HG02759 (cell line): ENCODE measurements around the gene GYPA.
"Not testable (repeated sequence)": the region's sequence is repeated elsewhere in the genome, so short reads cannot be mapped to it uniquely, and the experiment has no call there.

Source experiments
- ATAC-seq: cut with Tn5 transposase; IDR thresholded peaks from one replicate; pipeline ENCODE4 v1.9.1; 2021; ENCODE audit warnings: mild to moderate bottlenecking, moderate library complexity; ENCODE audit not compliant: unreplicated experiment

GYPA gene

DNA sequence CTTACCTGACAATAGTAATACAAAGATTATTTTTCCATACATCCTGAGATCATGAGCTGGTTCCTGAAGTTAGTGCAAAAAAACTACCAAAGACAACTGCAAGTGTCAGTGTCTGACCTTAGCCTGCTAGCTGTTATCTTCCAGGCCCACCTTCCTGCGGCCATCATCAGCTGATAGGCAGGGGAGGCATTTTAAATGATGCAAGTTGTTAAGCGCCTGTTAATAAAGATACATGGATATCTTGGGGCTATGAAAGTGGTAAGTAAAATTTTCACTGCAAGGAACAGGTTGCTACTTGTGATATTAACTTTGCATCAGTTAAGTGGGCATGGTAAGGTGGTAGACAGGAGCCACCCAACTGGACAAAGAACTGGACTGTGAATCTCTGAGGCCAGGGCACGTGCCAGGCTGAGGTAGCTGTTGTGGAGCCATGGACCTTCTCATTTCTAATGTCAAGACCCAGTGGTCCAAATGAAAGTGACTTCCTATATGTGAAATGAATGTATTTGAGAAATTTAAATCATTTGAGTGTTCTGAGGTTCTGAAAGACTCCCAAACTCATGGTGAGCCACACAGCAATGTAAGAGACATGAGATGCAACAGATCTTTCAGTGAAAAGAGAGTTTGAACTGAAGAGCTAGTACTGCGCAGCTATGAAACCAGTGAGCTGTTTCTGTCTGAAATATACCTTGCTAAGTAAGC, at the start of gene GYPA:
TSS of gene GYPA (minus strand) at position 125 of the 702 bp plus-strand sequence. CDS start at position 42, 83 bp downstream.
- ATAC-seq: not testable (repeated sequence)

DNA sequence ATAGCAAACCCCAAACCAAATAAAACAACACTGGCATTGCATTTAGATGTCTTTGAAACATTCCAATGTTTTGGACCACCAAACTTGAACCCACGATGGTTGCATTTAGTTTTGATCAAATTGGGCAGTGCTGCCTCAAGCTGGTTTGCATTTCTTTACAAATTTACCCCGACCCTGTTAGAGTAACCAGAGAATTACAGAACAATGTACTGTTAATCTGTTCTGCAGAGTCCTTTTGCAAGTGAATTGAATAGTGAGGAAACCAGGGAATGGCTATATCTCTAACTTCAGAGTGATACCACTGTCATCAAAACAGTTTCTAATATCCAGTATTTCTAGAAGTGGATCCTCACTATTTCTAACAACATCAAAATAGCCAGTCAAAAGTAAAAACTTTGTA, 49.5 kb upstream of the GYPA start:
- ATAC-seq: no peak

DNA sequence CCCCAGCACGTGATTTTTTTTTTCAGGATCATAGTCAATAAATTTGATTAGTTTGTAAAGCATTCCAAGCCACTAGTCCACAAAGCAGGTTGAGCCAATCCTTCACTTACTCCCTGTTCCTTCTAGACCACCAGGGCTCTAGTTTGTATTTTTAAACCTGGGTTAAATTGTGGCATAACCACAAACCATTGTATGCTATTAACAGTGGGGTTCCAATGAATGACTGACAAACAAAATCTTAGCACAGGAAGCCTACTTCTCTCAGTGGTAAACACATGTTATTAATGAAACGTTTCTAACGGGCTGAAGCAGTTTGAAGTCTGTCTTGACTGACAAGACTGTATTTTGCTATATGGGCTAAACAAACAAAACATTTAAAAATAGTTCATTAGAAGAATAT, 48.6 kb upstream of the GYPA start:
- ATAC-seq: peak; percentile 68

DNA sequence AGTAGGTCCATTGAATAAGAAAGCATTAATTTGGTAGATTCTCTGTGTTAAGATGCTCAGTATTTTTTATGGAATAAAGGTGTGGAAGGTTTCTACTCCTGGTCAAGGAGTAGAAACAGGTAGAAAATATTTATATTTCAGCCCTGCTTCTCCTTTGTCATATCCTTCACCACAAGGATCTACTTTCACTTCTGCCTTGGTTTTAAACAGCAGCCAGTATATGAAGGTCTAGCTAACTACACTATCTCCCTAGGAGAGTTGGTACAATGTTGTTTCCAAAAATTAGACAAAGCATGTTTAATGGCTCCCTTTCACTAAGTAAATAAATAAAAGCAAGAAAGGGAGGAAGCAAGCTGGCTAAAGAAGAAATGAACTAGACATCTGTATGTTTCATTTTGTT, 44.6 kb upstream of the GYPA start:
- ATAC-seq: no peak

DNA sequence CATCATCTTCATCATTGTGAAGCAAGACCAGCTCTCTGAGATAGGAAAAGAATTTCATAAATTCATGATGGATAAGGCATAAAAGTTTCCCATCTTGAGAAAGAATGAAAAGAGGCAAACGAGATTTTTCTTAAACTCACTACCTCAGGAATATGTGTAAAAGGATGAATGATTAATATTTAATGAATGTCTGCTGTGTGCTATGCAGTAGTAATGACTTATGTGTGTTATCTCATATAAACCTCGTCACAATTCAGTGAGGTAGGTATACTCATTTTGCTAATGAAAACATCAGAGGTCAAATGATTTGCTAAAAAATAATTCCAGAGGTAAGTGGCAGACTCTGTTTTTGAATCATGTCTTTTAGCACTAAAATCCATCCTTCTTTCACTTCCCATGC, 42.6 kb upstream of the GYPA start:
- no peak for ATAC-seq

DNA sequence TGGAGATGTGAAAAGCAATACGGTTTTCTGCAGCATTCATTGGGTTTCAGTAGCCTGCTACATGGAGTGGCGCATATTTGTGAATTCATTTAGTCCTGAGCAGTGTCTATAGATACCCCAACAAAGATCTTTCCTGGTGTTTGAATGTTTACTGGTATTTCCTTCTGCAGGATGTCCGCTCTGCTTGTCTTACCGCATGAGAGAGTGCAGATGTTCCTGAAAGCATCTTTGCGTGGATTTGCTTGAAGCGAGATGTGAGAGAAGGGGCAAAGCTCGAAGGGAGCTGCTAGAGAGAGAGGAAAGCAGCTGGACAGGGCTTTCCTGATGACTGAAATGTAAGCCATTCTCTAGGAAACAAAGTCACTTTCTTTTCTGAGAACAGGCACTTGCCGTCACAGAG, 40.9 kb upstream of the GYPA start:
- peak; percentile 57 for ATAC-seq

DNA sequence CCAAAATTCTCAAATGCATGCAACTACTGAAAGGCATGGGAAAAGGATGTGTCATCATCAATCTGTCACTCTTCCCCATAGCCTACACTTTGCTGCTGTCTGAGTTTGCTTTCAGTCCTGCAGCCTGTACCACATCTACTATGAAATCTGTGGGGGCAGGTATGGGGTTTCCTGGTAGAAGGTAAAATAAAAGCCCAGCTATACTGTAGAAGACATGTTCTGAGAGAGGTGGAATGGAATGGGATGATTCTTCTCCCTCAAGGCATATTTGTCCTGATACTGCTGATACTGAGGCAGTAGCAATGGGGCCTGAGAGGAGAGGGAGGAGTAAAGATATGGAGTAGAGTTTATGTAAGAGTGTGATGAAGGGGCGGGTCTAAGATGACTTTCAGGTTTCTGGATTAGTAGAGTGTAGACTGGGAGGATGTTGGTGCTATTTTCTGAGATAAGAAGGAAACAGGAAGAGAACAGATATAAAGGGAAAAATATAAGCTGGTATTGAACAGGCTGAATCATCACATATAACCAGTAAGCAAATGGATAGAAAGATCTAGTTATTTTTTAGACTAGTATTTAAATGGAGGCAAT, 38.7 kb upstream of the GYPA start:
- ATAC-seq: no peak

DNA sequence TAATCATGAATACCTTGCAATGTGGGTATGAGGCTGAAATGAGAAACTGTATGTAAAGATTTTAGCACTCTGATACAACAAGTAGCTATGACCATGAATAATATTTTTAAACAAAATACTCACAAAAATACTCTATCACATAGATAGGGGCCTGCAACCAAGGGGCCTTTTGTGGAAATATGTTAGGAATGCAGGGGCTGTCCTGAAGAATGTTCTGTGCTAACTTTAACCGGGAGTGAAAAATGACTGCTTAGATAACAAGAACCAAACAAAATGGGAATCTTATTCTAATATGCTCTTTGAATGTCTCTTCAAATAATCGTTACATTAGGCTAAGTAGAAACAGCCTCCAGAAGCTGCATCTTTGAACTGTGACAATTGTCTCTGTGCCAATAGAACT, 37.9 kb upstream of the GYPA start:
- ATAC-seq: no peak

DNA sequence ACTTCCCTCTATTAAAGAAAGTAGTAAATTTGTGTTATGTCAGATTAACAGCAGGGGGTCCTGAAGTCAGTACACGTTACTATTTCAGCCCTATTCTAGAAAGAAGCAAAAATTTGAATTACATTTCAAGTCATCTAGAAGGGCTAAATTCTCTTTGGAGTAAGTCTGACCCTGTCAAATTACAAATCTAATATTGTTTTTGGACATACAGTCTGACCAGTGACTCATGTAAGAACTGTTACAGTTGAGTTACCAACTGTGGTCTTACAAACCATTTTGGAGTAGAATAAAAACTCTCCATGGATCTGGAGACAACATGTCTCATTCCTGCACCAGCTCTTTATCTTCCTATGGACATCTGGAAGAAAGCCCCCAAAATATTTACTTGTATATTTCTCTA, 36.0 kb upstream of the GYPA start:
- ATAC-seq: no peak

DNA sequence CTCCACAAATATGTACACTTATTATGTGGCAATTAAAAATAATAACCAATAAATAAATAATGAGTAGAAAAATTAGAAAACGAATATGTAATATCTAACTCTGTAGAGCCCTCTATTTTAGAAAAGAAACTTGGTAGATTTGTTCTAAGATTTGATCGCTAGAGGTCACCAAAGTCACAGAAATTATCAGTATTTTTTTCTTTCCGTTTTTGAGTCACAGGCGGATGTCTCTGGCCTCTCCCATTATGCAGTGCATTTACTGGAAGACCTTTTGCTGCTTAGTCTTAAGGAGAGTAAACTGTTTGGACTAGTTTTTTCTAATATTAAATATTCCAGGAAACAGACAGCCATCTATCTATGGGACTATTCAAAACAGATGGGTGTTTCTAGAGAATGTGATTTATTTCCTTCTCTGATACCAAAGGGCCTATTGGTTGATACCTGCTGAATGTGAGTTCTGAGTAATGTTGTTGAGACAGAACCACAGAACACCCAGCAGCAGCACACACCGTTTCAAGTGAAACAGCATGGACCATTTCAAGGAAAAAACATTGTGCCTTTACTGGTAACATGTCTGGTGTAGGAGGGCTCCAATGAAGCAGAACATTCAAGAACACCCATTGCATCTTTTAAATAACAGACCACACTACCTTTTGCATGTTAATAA, 34.0 kb upstream of the GYPA start:
- ATAC-seq: peak; percentile 78

DNA sequence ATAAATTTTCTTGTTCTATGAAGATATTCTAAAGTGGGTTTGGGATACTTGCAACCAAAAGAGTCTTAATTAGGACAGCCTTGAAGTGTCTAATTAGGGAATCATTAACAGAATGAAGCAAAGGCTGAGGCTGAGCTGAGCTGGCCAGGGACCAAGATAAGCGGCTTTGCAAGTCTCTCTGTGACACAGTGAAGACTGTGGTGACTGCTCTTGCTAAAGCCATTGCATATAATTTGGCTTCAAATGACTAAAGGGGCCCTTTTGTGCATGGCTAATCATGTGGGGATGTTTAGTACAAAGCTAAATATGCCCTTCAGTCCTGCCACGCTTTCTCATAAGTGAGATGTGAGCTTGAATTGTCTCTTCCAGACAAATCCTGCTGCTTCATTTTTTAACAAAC, 31.2 kb upstream of the GYPA start:
- ATAC-seq: no peak

DNA sequence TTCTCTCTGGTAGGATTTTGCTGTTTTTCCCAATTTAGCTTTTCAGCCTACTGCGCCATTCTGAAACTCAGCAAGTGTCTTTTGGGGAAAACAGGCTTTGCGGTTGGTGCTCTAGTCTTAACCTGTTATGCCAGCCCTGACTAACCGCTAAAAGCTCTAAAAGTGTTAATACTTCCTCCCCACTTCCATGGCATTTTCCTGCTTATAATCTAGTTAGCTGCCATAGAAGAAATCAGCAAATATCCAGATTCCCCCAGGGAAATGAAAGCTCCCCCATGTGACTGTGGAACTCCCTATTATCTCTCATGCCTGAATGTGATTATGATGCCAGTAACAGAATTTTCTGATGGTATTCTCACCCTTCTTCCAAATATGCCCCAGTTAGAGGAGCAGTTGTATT, 28.7 kb upstream of the GYPA start:
- no peak for ATAC-seq

DNA sequence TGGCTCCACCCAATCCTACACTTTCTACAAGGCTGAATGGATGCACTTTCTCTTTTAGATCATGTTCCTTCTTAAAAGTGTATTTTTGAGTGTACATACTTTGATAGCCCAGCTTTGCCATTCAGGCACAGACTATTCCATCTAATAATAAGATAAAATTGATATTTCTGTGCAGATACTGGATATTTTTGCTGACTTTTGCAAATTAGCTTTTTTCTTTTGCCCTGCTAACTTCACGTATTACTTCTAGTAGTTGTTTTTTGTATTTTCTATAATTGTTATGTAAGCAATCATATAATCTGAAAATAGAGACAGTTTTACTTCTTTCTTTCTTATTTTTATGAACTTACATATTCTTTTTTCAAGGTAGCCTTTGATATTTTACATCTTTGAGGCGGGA, 13.5 kb upstream of the GYPA start:
- no peak for ATAC-seq

DNA sequence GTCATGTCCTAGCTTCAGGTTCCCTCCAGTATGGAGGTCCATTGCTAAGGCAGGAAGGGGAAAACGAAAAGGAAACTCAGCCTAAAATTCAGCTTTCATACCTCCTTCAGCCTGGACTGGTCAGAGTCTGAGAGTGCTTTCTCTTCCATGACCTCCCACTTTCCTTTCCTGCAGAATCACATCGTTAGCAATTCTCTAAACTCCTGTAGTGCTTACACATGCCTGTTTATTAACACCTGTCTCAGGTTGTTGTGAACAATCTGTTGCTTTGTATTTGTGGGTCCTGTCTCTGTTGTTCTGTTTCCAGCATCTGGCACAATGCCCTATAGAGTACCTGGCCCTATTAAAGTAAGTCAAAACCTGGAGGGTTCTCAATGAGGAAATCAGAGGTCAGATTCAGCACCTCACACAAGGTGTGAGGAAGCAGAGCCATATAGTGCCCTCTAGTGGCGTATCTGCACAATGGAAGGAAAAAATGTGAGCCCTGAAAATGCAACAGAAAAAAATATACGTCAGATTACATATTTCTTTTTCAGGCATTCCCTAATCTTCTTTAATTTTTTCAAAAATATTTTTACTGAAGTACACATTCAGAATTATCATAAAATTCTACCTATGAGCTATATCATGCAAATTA, 2.3 kb upstream of the GYPA start:
- peak; percentile 87 for ATAC-seq

DNA sequence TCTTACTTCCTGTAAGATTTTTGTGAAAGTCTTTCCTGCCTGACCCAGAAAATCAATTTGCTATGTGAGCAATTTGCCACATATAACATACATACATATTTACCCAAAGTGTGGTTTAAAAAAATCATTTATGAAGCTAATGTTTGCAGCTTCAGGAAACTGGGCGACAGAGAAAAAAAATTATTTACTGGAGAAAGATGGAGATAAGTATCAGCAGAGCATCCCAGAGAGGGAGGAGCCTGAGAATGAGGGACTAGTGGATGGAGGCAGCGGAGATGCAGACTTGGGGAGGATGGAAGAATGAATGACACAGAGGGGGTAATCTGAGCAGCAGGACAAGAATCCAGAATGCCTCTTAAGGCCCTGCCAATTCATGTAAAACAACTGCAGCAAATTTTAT, 975 bp upstream of the GYPA start:
- no peak for ATAC-seq

DNA sequence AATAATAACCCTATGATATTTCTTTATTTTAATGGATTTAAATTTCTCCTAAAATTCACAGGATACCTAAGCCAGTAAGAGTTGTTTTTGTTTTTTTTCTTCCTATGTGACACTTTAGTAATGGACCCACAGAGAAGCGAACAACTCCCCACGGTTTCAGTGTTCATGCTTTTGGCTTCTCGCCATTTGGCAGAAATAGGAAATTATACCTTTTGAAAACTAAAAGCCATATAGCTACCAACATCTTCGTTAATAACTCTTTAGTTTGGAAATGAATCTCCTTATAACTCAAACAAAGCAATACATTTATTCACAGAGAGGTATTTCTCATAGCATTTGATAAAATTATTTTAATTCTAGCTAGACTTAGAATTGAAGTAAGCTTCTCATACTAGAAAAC, 527 bp downstream of the GYPA start:
- ATAC-seq: not testable (repeated sequence)

DNA sequence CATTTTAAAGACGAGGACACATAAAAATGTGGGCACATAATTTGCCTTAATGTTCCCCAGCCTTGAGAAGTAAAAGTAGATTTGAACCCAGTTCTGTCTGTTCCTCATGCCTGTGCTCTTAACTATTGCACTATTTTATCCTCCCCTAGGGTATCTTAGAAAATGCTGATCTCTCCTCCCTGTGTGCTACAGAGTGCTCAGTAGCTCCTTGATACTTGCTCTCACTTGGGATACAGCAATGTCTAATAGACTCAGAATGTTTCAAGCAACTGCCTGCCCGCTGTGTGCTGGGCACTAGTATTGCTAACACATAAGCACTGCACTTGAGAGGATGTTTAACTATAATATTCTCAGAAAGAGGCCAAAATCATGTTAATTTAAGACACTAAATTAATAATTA, 971 bp downstream of the GYPA start:
- not testable (repeated sequence) for ATAC-seq

DNA sequence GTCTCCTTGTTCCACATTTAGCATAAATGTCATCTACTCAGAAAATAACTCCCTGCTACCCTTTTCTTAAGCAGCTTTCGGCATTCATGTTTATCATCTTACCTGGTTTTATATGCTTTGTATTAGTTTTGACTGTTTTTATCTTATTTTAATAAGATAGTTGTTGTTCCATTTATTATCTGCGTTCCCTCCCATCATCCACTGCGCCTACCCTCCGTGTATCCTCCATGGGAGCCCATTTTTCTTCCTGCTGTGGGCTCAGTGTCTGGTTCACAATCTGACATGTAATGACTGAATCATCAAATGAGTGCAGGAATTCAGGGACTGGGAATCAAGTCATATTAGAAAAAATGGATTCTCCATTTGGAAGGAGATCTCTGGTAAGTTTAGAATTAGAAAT, 2.3 kb downstream of the GYPA start:
- ATAC-seq: not testable (repeated sequence)

DNA sequence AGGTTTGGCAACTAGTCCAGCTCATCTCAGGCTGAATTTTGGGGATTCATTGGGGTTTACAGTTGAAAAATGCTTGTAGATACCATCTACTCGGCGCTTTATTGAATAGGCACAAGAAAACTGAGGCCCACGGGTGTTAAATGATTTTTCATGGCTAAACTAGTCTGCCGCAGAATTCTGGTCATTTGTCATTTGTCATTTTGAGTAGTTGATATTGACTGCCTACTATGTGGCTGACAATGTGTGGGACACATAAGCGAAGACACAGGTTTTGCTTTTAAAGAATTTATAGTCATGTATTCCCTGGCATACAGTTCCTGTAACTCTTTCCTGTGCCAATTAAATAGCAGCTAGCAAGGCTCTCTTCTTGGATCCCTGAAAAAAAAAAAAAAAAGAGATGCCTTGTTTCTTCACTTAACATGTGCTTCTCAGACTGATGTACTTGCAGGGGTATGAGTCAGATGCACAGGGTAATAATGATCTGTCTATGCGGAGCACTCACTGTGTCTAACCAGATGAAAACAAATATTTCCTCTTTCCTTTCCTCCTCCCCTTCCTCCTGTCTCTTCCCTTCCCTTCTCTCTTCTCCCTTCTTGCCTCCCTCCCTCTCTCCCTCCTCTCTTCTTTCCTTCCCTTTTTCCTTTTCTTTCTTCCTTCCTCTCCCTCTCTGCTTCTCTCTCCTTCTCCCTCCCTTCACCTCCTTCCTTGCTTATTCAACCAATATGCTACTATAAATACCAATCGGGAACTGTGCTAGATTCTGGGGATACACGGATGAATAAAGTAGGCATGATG, 3.2 kb downstream of the GYPA start:
- ATAC-seq: not testable (repeated sequence)

DNA sequence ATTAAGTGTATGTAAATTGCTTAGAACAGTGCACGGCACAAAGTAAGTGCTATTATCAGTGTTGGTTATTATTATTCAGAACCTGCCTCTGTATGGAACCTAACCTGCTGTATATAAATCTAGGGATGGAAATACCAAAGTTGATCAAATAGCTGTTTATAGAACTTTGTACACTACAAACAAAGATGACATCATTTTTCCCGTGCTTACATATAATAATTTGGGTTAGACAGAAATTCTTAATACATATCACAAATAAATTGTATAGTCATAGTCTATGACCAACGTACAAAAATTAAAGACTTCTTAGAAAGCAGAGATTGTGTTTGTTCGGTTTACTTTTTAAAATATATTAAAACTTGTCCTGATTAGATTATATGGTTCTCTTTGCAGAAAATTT, 4.3 kb downstream of the GYPA start:
- not testable (repeated sequence) for ATAC-seq

DNA sequence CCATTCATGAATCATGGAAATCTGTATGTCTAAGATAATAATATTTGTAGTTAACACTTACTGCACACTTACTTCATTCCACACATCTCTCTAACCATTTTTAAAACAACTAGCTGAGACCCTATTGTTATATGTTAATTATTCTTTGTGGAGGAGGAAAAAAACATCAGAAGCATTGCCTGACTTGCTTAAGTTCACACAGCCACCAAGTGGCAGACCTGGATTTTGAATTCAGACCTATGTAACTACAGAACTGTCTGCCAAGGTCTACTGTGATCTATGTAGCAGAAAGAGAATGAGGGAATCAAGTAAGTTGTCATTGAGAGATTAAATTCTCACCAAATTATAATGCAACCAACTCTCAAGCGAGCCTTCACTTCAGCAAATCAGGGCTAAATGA, 10.4 kb downstream of the GYPA start:
- not testable (repeated sequence) for ATAC-seq
